GM19452 (cell line): ENCODE measurements around the gene STXBP2.

ENCODE experiments used
- ATAC-seq: cut with Tn5 transposase; IDR thresholded peaks from one replicate; pipeline ENCODE4 v1.9.1; 2021; ENCODE audit not compliant: unreplicated experiment

The STXBP2 gene

DNA sequence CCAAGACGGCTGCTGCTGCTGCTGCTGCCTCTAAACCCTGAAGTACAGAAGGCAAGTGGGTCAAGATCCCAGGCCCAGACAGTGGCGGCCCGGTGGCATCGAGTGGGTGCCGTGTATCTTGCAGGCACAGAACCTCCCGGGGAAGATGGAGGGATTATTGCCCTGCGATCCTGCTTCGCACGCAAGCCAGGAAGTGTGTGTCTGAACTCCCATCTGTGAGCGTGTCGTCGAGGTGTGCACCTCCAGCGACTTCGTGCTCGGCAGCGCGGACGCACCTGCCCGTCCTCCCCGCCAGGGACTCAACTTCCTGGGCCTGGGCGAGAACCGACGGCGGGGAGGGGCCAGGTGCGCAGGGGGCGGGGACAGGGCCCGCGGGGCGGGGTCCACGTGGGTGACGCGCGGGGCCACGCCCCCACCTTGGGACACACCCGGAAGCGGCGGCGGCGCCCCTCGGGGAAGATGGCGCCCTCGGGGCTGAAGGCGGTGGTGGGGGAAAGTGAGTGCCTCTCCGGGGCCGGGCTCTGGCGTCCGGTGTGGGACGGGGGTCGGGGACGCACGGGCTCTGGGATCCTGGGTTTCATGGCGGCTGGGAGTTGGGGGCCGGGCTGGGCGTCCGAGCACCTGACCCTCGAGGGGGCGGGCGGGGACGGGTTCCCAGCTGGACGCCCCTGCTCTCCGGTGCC lies at the start of gene STXBP2:
Gene STXBP2, plus strand, starts transcription at position 420 of the 683 bp plus-strand sequence. Its CDS starts 40 bp downstream, at position 460.
- ATAC-seq: no peak

DNA sequence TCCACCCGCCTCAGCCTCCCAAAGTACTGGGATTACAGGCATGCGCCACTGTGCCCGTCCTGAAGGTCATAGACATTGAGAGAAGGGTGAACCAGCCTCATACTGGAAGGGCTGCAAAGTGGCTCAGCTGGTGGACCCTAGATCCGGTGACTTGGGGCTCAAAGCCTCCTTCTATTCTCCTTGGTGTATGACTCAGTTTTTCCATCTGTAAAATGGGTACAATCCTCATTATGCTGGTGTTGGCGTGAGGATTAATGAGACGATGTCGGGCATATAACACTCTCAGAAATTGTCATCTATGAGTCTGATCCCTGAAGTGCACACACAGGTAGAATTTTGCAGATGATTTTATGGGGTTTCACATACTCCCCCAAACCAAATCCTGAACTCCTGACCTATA lies 47.1 kb upstream of the STXBP2 start:
- ATAC-seq: no peak

DNA sequence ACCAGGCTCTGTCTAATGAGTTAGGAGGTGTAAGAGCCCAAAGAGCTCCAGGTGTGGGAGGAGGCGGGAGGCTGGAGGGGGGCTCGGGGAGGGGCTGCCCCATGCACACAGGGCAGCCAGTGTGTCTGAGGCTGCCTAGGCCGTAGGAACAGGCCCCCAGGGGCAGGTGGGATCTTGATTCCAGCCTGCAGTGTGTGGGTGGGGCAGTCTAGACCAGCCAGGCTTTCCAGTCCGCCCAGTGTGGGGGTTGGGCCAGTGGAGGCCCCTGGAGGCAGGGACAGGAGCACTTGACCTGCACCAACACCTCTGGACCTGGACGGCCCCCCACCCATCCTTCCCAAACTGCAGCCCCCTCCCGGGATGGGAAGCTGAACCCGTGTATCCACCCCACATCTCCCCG lies 46.7 kb upstream of the STXBP2 start:
- ATAC-seq: no peak

DNA sequence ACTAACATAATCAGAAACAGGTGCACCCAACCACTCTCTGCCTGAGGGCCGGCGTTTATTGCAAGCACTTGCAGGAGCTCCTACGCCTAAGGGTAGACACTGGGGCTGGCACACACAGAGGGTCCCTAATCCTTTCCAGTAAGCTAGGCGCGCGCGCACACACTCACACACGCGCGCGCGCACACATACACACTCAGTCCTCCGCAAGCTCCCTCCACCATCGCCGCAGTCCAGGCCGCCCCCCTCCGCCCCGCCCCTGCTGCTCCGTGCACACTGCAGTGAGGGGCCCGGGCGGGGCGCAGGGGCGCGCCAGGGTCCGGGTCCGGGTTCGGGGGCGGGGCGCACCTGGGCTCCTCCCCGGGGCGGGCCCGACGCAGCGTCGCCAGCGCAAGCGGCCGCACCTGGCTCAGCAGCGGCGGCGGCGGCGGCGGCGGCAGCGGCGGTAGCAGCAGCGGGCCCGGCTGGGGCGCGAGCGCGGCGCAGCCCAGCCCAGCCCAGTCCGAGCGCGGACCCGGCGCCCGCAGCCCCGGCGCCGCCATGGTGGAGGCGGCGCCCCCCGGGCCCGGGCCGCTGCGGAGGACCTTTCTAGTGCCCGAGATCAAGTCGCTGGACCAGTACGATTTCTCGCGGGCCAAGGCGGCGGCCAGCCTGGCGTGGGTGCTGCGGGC lies 41.3 kb upstream of the STXBP2 start, which contains the start of gene CAMSAP3:
Gene CAMSAP3, plus strand, starts transcription at position 398 of the 668 bp plus-strand sequence. Its CDS starts 140 bp downstream, at position 538.
- ATAC-seq: no peak

DNA sequence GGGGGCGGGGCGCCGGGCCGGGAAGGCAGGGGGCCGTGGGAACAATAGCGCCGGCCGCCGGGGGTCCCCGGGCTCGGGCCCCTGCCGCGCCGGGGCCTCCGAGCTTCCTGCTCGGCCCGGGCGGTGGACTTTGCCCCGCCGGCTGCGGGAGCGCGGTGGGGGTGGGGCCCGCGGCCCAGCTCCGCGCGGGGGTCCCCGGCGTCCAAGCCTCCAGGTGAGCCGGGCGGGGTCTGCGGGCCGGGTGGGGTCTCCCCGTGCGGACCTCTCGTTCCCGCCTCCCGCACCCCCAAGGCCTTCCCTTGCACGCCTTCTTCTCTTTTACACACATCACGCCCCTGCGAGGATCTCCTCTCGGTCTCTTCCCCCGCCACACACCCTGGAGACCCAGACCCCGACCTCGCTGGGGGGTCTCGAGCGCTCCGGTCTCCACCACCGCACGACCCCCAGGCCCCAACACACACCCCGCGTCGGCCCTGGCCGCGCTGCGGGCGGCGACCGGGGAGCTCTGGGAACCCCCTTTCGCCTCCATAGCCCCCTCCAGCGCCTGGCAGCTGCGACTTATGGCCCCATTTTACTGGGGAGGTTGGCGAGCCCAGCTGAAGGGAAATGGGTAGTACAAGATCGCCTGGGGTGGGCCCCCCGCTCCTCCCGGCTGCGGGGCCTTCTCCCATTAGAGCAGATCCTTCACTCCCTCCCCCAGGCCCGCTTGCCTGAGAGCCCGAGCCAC lies 40.5 kb upstream of the STXBP2 start:
- ATAC-seq: no peak

DNA sequence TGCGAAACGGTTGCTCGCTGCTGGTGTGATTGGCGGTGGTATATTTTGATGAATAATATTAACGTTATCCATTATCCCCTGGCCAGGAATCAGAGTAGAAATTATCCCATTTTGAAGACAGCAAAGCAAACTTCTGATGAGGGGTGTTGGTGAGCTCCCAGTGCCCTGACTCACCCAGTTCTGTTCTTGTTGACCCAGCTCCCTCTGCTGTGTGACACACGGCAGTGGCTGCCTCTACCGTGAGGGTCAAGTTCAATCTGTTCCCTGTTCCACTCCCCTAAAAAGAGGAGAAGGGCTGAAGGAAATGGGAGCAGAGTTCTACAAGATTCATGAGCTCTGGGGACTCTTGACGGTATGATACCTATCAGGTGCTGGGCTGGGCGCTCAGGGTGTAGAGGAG lies 39.2 kb upstream of the STXBP2 start:
- no peak for ATAC-seq

DNA sequence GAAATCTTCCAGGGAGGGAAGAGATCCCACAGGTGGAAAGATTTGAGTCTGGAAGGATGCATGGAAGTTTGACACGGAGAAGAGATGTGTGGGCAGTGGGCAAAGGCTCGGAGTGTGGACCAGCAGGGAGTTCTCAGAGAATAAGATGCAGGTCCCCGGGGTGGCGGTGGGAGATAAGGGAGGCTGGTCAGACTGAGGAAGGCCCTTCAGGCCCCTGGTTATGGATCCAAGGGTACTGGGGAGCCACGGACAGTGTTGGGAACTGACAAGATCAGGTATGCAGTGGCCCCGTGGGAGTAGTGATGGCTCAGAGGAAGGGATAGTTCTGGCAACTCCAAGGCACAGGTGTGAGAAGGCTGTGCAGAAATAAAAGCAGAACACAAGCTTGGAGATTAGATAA lies 38.7 kb upstream of the STXBP2 start:
- ATAC-seq: no peak

DNA sequence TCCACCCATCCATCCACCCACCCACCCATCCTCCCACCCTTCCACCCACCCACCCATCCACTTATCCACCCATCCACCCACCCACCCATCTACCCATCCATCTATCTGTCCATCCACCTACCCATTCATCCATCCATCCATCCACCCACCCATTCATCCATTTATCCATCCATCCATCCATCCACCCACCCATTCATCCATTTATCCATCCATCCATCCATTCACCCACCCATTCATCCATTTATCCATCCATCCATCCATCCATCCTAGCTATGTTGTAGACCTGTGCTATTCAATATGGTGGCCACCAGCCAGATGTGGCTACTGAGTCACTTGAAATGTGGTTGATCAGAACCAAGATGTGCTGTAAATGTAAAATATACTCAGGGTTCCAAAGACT lies 36.2 kb upstream of the STXBP2 start:
- no peak for ATAC-seq

DNA sequence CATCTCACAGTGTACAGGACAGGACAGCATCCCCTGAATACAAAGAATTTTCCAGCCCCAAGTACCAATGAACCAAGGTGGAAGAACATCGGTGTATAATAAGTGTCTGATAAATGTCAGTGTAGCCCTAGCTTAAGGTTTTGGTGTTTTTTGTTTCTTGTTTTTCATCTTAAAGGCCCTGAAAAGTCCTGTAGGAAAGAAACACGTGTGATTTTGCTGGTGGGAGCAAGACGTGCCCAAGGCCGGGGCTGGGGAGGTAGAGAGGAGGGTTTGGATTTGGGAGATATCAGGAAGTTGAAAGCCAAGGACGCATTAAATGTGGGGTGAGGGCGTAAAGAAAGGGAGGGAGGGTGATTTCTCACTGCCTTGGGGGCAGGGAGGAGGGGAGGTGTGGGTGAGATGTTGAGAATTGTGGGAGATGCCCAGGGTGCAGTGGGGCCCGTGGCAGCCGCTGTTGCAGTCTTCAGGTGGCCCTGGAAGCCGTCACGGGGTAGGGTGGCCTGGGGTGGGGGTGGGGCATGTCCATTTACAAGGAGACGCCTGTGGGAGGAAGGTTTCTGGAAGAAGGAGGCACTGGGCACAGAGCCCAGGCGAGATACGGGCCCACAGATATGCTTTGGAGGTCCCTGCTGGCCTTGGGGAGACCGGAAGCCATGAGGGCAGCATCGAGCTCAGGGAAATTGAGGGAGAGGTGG lies 34.5 kb upstream of the STXBP2 start:
- ATAC-seq: no peak

DNA sequence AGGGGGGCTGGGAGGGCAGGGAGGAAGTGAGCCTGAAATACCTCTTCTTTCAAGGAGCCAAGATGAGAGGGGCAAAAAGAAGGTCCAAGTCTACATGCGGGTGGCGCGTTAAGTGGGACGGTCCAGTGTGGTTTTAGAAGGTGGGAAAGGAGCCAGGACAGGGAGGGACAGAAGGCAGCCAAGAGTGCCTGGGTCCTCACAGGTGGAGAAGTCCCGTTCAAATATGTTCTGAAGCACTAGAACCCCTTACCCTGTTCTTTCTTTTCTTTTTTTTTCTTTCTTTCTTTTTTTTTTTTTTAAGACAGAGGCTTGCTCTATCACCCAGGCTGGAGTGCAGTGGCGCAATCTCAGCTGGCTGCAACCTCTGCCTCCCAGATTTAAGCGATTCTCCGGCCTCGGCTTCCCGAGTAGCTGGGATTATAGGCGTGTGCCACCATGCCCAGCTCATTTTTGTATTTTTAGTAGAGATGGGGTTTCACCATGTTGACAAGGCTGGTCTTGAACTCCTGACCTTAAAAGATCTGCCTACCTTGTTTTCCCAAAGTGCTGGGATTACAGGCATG lies 33.9 kb upstream of the STXBP2 start:
- ATAC-seq: no peak

DNA sequence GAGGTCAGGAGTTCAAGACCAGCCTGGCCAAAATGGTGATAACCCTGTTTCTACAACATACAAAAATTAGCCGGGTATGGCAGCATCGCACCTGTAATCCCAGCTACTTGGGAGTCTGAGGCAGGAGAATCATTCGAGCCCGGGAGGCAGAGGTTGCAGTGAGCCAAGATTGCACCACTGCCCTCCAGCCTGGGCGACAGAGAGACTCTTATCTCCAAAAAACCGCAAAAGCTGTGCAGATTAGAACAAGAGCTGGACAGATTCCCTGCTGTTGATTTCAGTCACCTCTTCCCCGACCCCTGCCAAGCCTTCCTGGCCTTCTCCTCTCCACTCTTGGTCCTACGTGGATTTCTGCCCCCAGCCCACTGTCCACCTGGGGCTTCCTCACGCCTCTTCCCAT lies 33.0 kb upstream of the STXBP2 start:
- no peak for ATAC-seq

DNA sequence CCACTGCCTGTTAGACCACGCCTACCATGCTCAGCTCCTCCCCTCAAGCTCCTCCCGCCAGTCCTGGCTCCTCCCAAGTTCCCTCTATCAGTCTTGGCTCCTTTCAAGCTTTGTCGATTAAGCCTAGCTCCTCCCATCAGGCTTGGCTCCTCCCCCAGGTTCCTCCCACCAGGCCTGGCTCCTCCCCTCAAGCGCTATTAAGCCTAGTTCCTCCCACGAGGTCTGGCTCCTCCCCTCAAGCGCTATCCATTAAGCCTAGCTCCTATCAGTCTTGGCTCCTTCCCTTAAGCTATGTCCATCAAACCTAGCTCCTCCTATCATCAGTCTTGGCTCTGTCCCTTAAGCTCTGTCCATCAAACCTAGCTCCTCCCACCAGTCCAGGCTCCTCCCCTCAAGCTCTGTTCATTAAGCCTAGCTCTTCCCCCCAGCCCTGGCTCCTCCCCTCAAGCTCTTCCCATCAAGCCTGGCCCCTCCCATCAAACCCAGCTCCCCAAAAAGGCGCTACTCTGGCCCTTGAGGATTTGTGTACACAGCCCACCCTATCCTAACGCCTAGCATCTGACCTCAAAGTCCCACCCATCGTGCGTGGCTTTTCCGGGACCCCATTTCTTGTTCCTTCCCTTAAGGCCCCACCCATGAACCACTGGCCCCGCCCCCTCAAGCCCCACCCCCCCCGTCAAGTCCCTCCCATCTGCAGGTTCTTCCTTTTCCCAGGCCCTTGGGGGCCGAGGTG lies 31.3 kb upstream of the STXBP2 start:
- ATAC-seq: no peak

DNA sequence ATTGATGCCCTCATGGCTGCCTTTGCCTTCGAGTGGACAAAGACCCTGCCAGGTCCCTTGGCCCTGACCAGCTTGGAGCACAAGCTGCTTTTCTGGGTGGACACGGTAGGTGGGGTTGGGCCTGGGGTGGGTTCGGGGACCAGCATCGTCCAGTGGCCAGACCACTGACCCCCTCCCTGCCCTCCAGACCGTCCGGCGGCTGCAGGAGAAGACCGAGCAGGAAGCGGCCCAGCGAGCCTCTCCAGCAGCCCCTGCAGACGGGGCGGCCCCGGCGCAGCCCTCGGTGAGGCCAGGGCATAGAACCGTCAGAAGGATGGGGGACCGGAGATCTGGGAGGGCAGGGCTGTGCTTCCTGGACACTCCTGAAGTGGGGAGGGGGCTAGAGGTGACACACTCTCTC lies 30.6 kb upstream of the STXBP2 start:
- no peak for ATAC-seq

DNA sequence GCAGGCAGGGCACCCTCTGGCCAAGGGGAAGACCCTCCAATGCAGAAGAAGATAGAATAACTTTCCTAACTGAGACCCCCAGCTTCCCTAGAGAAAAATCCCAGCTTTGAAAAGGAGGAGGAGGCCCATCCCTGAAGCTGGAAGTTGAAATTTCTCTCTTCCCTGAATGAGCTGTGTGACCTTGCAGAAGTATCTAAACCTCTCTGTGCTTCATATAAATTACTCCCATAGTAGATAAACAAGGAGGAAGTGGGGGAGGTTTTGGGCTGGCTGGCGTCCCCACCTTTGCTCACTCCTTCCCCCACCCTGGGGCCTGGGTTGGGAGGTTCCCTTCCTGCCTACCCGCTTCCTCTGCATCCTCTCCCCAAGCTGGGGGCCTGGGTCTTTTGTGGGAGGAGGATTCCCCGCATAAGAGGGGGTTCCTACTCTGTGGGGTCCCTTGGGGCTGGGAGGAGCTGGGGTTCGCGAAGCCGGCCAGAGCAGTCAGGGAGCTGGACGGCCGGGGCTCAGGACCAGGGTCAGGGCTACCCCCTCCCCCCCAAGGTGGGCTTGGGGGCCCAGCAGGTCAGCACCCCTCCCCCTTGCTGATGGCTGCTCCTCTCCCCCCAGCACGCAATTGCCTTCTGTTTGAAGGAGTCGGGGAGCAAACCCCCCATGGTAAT lies 29.6 kb upstream of the STXBP2 start:
- ATAC-seq: no peak

DNA sequence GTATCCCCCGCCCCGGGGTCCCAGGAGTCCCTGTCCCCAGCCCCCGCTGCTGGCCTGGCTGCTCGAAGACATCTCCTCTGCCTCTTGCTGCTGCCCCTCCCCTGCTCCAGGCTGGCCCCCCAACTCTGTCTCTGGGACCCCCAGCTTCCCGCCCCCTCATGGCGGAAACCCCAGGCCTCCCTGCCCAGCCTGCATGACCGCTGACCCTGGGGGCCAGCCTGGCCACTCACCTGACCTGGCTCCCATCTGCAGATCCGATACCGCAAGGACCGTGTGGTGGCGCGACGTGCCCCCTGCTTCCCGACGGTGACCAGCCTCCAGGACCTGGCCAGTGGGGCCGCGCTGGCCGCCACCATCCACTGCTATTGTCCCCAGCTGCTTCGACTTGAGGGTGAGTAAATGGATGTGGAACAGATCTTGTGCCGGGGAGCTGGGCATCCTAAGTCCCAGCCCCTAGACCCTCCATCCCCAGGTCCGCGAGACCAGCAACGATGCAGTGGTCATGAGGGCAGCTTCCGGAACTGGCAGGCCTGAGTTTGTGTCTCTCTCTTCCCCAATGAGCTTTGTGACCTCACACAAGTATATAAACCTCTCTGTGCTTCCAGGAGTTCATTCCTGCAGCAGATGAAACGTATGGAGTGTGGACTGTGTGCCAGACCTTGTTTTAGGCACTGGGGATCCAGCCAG lies 28.9 kb upstream of the STXBP2 start:
- ATAC-seq: no peak

DNA sequence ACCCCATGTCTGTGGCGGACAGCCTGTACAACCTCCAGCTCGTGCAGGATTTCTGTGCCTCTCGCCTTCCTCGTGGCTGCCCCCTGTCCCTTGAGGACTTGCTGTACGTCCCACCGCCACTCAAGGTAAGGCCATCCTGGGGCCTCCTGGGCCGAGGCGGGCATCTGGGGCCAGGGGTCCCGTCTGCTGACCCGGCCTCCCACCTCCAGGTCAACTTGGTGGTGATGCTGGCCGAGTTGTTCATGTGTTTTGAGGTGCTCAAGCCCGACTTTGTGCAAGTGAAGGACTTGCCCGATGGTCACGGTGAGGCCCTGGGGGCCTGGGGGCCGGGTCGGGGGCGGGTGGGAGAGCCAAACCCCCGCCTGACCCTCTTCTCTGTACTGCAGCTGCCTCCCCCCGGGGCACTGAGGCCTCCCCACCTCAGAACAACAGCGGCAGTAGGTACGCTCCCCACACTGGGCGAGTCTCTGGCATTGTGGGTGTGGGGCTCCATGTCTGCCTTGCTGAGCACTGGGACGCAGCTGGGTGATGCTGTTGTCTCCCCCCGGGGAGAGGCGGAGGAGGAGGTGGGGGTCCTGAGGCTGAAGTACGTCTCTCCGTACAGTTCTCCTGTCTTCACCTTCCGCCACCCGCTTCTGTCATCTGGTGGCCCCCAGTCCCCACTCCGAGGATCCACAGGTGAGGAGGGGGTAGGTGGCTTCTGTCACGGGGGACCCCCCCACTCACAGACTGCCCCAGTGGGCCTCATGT lies 26.2 kb upstream of the STXBP2 start:
- no peak for ATAC-seq

DNA sequence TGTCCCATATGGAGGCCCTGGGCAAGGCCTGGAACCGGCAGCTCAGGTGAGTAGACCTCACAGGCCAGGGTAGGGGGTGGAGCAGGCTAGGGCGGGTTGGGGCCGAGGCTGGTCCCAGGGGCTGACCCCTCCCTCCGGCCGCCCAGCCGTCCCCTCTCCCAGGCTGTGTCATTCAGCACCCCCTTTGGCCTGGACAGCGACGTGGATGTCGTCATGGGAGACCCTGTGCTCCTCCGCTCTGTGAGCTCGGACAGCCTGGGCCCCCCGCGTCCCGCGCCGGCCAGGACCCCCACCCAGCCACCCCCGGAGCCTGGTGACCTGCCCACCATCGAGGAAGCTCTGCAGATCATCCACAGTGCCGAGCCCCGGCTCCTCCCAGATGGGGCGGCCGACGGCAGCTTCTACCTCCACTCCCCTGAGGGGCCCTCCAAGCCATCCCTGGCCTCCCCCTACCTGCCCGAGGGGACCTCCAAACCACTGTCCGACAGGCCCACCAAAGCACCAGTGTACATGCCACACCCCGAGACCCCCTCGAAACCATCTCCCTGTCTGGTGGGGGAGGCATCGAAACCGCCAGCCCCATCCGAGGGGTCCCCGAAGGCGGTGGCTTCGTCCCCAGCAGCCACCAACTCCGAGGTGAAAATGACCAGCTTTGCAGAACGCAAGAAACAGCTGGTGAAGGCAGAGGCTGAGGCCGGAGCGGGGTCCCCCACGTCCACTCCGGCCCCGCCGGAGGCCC lies 25.2 kb upstream of the STXBP2 start:
- no peak for ATAC-seq
